HG03159 (cell line): Measurements from ENCODE around the gene KIAA0753.

Experiments used
- ATAC-seq: cut with Tn5 transposase; IDR thresholded peaks from one replicate; pipeline ENCODE4 v1.9.1; 2021; ENCODE audit warnings: mild to moderate bottlenecking, moderate library complexity; ENCODE audit not compliant: unreplicated experiment

Gene KIAA0753

GRCh38 chr17:6572972-6573370 lies 67.5 kb downstream of the KIAA0753 start:
- ATAC-seq: no peak

- no peak for ATAC-seq
Observed at GRCh38 chr17:6571452-6571781, 69.1 kb downstream of the KIAA0753 start.

GRCh38 chr17:6570731-6571451 lies 69.6 kb downstream of the KIAA0753 start:
- ATAC-seq: no peak

GRCh38 chr17:6569370-6570285 lies 70.9 kb downstream of the KIAA0753 start:
- ATAC-seq: no peak

GRCh38 chr17:6568184-6568758 lies 72.2 kb downstream of the KIAA0753 start:
- ATAC-seq: no peak

GRCh38 chr17:6567528-6568183 lies 72.9 kb downstream of the KIAA0753 start:
- no peak for ATAC-seq

- no peak for ATAC-seq
Observed at GRCh38 chr17:6561446-6561845, 79.1 kb downstream of the KIAA0753 start.

- no peak for ATAC-seq
Observed at GRCh38 chr17:6560496-6560895, 80.0 kb downstream of the KIAA0753 start.

- no peak for ATAC-seq
Observed at GRCh38 chr17:6559753-6560215, 80.7 kb downstream of the KIAA0753 start.

GRCh38 chr17:6558932-6559752 lies 81.4 kb downstream of the KIAA0753 start:
- ATAC-seq: no peak

GRCh38 chr17:6558276-6558675 lies 82.2 kb downstream of the KIAA0753 start:
- no peak for ATAC-seq

GRCh38 chr17:6557040-6557438 lies 83.5 kb downstream of the KIAA0753 start:
- ATAC-seq: no peak

- ATAC-seq: no peak
Observed at GRCh38 chr17:6556121-6557039, 84.1 kb downstream of the KIAA0753 start, which contains the start of gene PITPNM3. Gene PITPNM3 (minus strand): TSS chr17:6556555. CDS start chr17:6556406, 149 bp downstream.

- no peak for ATAC-seq
Observed at GRCh38 chr17:6555331-6556120, 85.0 kb downstream of the KIAA0753 start.

- no peak for ATAC-seq
Observed at GRCh38 chr17:6554871-6555330, 85.6 kb downstream of the KIAA0753 start.

- ATAC-seq: no peak
Observed at GRCh38 chr17:6554342-6554741, 86.2 kb downstream of the KIAA0753 start.

- no peak for ATAC-seq
Observed at GRCh38 chr17:6551869-6552531, 88.5 kb downstream of the KIAA0753 start.

- ATAC-seq: no peak
Observed at GRCh38 chr17:6551356-6551755, 89.2 kb downstream of the KIAA0753 start.
